Activated CD4-positive, alpha-beta memory T cell treated with anti-CD3 and anti-CD28 coated beads for 36 hours (primary cell): ENCODE results near the gene ATAD3B. TPM values are rescaled to one million over a fixed set of nuclear protein-coding genes. Genes with fewer than 3 reads are reported as not detected.
"Not testable (repeated sequence)": the region's sequence is repeated elsewhere in the genome, so short reads cannot be mapped to it uniquely, and the experiment has no call there.

Source experiments
- CTCF ChIA-PET: fragments of 350-600 bp; sonication (Branson Sonifier 250); formaldehyde crosslinking; loops from one replicate; lab custom pipeline; 2021; ENCODE audit warnings: antibody characterized with exemption, inconsistent platforms; lab: Charles Lee
- POLR2A ChIA-PET: fragments of 350-600 bp; sonication (Branson Sonifier 250); formaldehyde crosslinking; loops from one replicate; lab custom pipeline; 2021; ENCODE audit warnings: antibody characterized with exemption; lab: Charles Lee
- DNase-seq: peaks from one replicate; pipeline ENCODE4 v3.0.0-alpha.2; 2020
- H3K27ac Mint-ChIP-seq: one replicate; pipeline ENCODE4 v1.8.0; 2021; ENCODE audit warnings: mixed read lengths
- H3K27me3 Mint-ChIP-seq: one replicate; pipeline ENCODE4 v1.8.0; 2021; ENCODE audit warnings: mixed read lengths
- H3K36me3 Mint-ChIP-seq: one replicate; pipeline ENCODE4 v1.8.0; 2021; ENCODE audit warnings: mixed read lengths
- H3K4me1 Mint-ChIP-seq: one replicate; pipeline ENCODE4 v1.8.0; 2021; ENCODE audit warnings: low read depth, mixed read lengths
- H3K4me3 Mint-ChIP-seq: one replicate; pipeline ENCODE4 v1.8.0; 2021; ENCODE audit warnings: mild to moderate bottlenecking, mixed read lengths
- H3K9me3 Mint-ChIP-seq: one replicate; pipeline ENCODE4 v1.8.0; 2021; ENCODE audit warnings: mixed read lengths
- intact Hi-C: fragments of 100-400 bp; cut with micrococcal nuclease; formaldehyde crosslinking; loops from one replicate; pipeline ENCODE4 v1.15.1; 2023
- total RNA-seq, 2 experiments: library from RNA; stranded (reverse); gene quantifications; one replicate each; pipeline ENCODE4 v1.2.3, GENCODE V29; 2021

The ATAD3B gene
- total RNA-seq, 2 experiments from 2014 or later: 35.4 to 36.3 TPM

GRCh38 chr1:1526476-1526875, 54.9 kb downstream of the ATAD3B start:
- H3K36me3 Mint-ChIP-seq: peaks cover 22% of the 10 kb centered on the region
- intact Hi-C loops, CTCF ChIA-PET, H3K27me3 Mint-ChIP-seq, DNase-seq, H3K4me1 Mint-ChIP-seq, H3K27ac Mint-ChIP-seq, H3K9me3 Mint-ChIP-seq, H3K4me3 Mint-ChIP-seq, POLR2A ChIA-PET: not testable (repeated sequence)

DNA sequence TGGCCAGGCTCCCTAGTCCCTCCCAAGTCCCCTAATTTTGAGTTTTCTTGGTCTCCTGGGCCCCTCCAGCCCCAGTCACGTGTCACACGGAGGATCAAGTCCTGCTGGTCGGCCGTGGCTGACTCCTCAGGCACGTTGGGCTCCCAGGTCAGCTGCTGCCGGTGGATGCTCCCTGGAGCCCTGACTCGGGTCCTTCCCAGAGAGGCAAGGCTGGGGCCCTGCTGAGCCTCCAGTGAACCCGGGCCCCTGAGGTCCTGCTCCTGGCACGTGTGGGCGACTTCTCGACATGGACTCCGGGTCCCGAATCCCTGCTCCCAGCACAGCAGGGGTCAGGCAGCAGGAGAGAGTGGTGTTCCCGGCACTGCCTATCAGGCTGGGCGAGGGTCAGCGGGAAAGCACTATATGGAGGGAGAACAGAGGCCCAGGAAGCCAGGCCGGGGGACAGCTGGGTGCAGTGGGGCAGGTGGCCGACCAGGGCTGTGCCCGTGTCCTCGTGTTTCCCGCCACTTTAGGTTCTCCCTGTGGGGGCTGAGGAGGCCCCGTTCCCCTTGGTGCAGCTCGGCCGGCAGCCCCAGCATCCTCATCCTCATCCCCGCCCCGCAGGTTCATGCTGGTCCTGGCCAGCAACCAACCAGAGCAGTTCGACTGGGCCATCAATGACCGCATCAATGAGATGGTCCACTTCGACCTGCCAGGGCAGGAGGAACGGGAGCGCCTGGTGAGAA, 55.7 kb downstream of the ATAD3B start:
- no peak for DNase-seq
- intact Hi-C loops: no loop called here
- Mint-ChIP-seq H3K4me1 (no peaks in the 10 kb centered on the region), H3K27ac (no peak overlapping the region), H3K36me3 (peaks cover 27% of the 10 kb centered on the region), H3K9me3 (peaks cover 9% of the 10 kb centered on the region), H3K4me3 (no peak overlapping the region), H3K27me3 (no peaks in the 10 kb centered on the region)
- CTCF ChIA-PET: no interaction called here
- POLR2A ChIA-PET: no interaction called here

DNA sequence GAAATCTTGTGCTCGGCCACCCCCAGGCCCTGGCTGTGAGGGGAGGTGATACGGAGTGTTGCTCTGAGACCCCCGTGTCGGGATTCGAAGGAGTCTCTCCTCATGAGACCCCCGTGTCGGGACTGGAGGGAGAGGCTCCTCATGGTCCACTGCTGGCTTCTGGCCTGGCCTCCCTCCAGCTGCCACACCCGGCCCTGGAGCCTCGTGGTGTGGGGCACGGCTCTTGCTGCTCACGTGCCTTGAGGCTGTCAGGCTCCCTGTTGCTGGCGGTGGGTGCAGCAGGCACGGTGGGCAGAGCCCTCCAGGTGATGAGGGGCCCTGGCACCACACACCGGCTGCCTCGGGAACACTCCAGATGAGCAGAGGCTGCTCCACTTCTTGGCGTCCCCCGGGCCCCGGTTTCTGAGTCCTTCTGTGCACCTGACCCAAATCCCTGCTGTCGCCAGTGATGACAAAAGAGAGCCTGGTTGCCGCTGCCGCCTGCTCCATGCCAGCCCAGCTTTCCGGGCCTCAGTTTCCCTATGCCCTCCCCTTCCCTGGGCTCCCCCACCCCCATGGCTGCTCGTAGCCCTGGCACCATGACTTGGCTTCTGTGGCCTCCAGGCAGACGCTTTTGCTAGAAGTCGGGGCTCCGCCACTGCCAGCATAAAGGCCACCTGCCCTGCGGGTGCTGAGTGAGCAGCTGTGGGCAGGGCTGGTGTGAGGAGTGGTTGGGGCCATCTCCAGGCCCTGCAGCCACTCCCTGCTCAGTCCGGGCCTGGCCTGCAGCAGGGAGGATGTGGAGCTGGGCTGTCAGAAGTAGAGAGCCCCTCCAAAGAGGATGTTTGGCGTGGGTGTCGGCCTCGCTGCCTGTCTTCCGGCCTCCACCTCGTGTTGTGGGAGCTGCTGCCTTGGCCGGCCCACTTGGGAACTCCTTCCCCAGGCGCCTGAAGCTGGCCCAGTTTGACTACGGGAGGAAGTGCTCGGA, 57.0 kb downstream of the ATAD3B start:
- CTCF ChIA-PET: no interaction called here
- no peak overlapping the region for H3K27ac Mint-ChIP-seq

GRCh38 chr1:1529321-1529720, 57.8 kb downstream of the ATAD3B start:
- ChIA-PET CTCF (no interaction called here), POLR2A (no interaction called here)
- intact Hi-C loops: no loop called here
- DNase-seq: no peak
- no peaks in the 10 kb centered on the region for H3K27me3 Mint-ChIP-seq
- H3K4me3 Mint-ChIP-seq: no peak overlapping the region
- H3K4me1 Mint-ChIP-seq: no peaks in the 10 kb centered on the region
- peaks cover 9% of the 10 kb centered on the region for H3K9me3 Mint-ChIP-seq
- H3K27ac Mint-ChIP-seq: no peak overlapping the region
- H3K36me3 Mint-ChIP-seq: peaks cover 30% of the 10 kb centered on the region

More for the DNA sequence above, 57.0 kb downstream of the ATAD3B start:
- Mint-ChIP-seq H3K27me3 (no peaks in the 10 kb centered on the region), H3K9me3 (peaks cover 9% of the 10 kb centered on the region), H3K4me1 (no peaks in the 10 kb centered on the region), H3K36me3 (peaks cover 31% of the 10 kb centered on the region), H3K4me3 (no peak overlapping the region)
- no peak for DNase-seq
- POLR2A ChIA-PET: no interaction called here
- intact Hi-C loops: no loop called here

- Mint-ChIP-seq H3K9me3 (peaks cover 9% of the 10 kb centered on the region), H3K27ac (no peak overlapping the region), H3K36me3 (peaks cover 30% of the 10 kb centered on the region), H3K4me1 (no peaks in the 10 kb centered on the region), H3K4me3 (no peak overlapping the region), H3K27me3 (no peaks in the 10 kb centered on the region)
- POLR2A ChIA-PET: no interaction called here
- intact Hi-C loops: no loop called here
- CTCF ChIA-PET: no interaction called here
- no peak for DNase-seq
These were observed 58.4 kb downstream of the ATAD3B start for GRCh38 chr1:1529936-1530335.

GRCh38 chr1:1531947-1532346, 60.4 kb downstream of the ATAD3B start:
- Mint-ChIP-seq H3K27me3 (no peaks in the 10 kb centered on the region), H3K4me3 (no peak overlapping the region), H3K4me1 (no peaks in the 10 kb centered on the region), H3K27ac (no peak overlapping the region), H3K9me3 (peaks cover 9% of the 10 kb centered on the region), H3K36me3 (peaks cover 30% of the 10 kb centered on the region)
- DNase-seq: no peak
- POLR2A ChIA-PET: interaction anchor here (0.6 to 0.7 kb wide), 2 partner anchors 38 to 803 kb away, joined by 4 read pairs; no protein-coding TSS in a partner anchor
- intact Hi-C loops: no loop called here
- CTCF ChIA-PET: no interaction called here

- POLR2A ChIA-PET, H3K9me3 Mint-ChIP-seq, H3K4me1 Mint-ChIP-seq, DNase-seq, CTCF ChIA-PET, H3K4me3 Mint-ChIP-seq, H3K27me3 Mint-ChIP-seq, intact Hi-C loops, H3K27ac Mint-ChIP-seq: not testable (repeated sequence)
- H3K36me3 Mint-ChIP-seq: peaks cover 26% of the 10 kb centered on the region
These were observed 61.8 kb downstream of the ATAD3B start for GRCh38 chr1:1533176-1533893.

- H3K27ac Mint-ChIP-seq: not testable (repeated sequence)
These were observed 62.3 kb downstream of the ATAD3B start for GRCh38 chr1:1533894-1534291.

GRCh38 chr1:1534401-1535154, 63.0 kb downstream of the ATAD3B start:
- ChIA-PET CTCF (no interaction called here), POLR2A (no interaction called here)
- Mint-ChIP-seq H3K36me3 (peaks cover 20% of the 10 kb centered on the region), H3K4me1 (no peaks in the 10 kb centered on the region), H3K27me3 (no peaks in the 10 kb centered on the region), H3K27ac (no peak overlapping the region), H3K9me3 (peaks cover 9% of the 10 kb centered on the region), H3K4me3 (no peak overlapping the region)
- DNase-seq: no peak
- intact Hi-C loops: no loop called here

More at GRCh38 chr1:1533894-1534291, 62.3 kb downstream of the ATAD3B start:
- peaks cover 23% of the 10 kb centered on the region for H3K36me3 Mint-ChIP-seq
- CTCF ChIA-PET, H3K4me3 Mint-ChIP-seq, DNase-seq, H3K4me1 Mint-ChIP-seq, POLR2A ChIA-PET, H3K9me3 Mint-ChIP-seq, intact Hi-C loops, H3K27me3 Mint-ChIP-seq: not testable (repeated sequence)

GRCh38 chr1:1535201-1536018, 63.8 kb downstream of the ATAD3B start:
- ChIA-PET CTCF (interaction anchor here (1.1 kb wide), 1 partner anchor 163 kb away, joined by 3 read pairs; no protein-coding TSS in a partner anchor), POLR2A (no interaction called here)
- no peak for DNase-seq
- Mint-ChIP-seq H3K4me1 (no peaks in the 10 kb centered on the region), H3K36me3 (peaks cover 12% of the 10 kb centered on the region), H3K4me3 (no peak overlapping the region), H3K27ac (no peak overlapping the region), H3K9me3 (peaks cover 9% of the 10 kb centered on the region), H3K27me3 (no peaks in the 10 kb centered on the region)
- intact Hi-C loops: no loop called here
